Activated T-cell treated with anti-CD3 and anti-CD28 coated beads, Interleukin-2, amount 50 U/mL, for 72 hours (primary cell): Measurements from ENCODE around the gene OLFM3. TPM values are rescaled to one million over a fixed set of nuclear protein-coding genes. Genes with fewer than 3 reads are reported as not detected.

Experiments
- ATAC-seq, 2 donors: fragments of 150-1000 bp; cut with Tn5 transposase; replicated peaks in 1 of 2; 2 replicates each; pipeline ENCODE4 v1.10.0; 2021; ENCODE audit warnings: moderate library complexity in 2 of 2, mild to moderate bottlenecking in 1 of 2
- DNase-seq, 2 donors: peaks; one replicate each; pipeline ENCODE4 v3.0.0; 2021 to 2022; ENCODE audit warnings: mixed read lengths in 1 of 2
- H3K27ac Mint-ChIP-seq: one replicate; pipeline ENCODE4 v1.8.0; 2022; ENCODE audit warnings: mild to moderate bottlenecking, moderate library complexity, mixed read lengths
- H3K27me3 Mint-ChIP-seq: one replicate; pipeline ENCODE4 v1.8.0; 2022; ENCODE audit warnings: low read depth, mixed read lengths
- H3K36me3 Mint-ChIP-seq, 2 donors: one replicate each; pipeline ENCODE4 v1.8.0; 2022; ENCODE audit warnings: mixed read lengths in 2 of 2, mild to moderate bottlenecking in 1 of 2; ENCODE audit not compliant: insufficient read depth in 2 of 2
- H3K4me1 Mint-ChIP-seq: one replicate; pipeline ENCODE4 v1.8.0; 2022; ENCODE audit warnings: low read depth, mixed read lengths
- H3K4me3 Mint-ChIP-seq, 2 donors: one replicate each; pipeline ENCODE4 v1.8.0; 2022; ENCODE audit warnings: mild to moderate bottlenecking in 2 of 2, mixed read lengths in 2 of 2, moderate library complexity in 2 of 2
- H3K9me3 Mint-ChIP-seq, 2 donors: one replicate each; pipeline ENCODE4 v1.8.0; 2022; ENCODE audit warnings: mixed read lengths in 2 of 2
- total RNA-seq, 2 donors: library from RNA; stranded (reverse); gene quantifications; one replicate each; pipeline ENCODE4 v1.2.3, GENCODE V29; 2022

OLFM3 gene
- total RNA-seq, 2 donors from 2014 or later = not detected

DNA sequence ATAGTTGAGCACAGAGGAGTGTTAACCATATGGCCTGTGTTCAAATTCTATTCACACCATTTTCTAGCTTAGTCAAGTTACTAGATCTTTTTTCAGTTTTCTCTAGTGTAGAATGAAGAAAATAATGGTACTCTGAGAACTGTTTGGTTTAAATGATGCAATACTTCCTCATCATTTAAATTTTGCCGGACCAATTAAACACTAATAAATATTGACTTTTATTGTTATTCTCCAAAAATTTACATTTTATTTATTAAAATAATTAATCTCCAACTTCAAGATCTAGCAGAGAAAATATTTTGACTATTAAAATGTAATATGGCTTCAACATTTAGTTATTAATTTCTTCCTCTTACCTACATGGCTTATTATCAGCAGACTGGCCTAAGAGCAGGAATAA lies 123.1 kb downstream of the OLFM3 start:
- Mint-ChIP-seq H3K27me3 (no peaks in the 10 kb centered on the region), H3K4me3 (no peak overlapping the region), H3K27ac (no peak overlapping the region), H3K36me3 (no peaks in the 10 kb centered on the region), H3K9me3 (peaks cover 0 to 2% of the 10 kb centered on the region in 2 donors), H3K4me1 (no peaks in the 10 kb centered on the region)
- no peak for DNase-seq
- ATAC-seq = no peak

GRCh38 chr1:101859941-101860340 lies 136.8 kb downstream of the OLFM3 start:
- Mint-ChIP-seq H3K36me3 (no peaks in the 10 kb centered on the region), H3K4me3 (no peak overlapping the region), H3K9me3 (peaks cover 3 to 5% of the 10 kb centered on the region in 2 donors), H3K27ac (no peak overlapping the region), H3K4me1 (no peaks in the 10 kb centered on the region), H3K27me3 (no peaks in the 10 kb centered on the region)
- ATAC-seq = no peak
- no peak for DNase-seq

DNA sequence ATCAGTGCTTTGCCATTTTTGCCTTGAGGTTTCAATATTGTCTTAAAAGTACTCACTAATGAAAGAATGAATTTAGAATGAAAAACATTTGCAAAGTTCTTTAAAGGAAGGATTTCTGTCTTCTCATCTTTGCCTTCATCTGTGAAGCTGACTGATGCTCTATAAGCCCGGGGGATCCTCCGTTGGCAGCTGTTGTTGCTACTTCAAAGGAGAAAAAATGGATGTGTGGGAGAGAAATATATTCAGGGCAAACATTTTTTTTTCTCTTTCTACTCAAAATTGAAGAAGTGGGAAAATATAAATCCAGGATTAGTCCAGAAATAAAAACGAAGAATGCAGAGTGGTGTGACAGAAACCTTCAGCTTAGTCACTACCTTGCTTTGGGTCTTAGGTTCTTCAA lies 142.5 kb downstream of the OLFM3 start:
- Mint-ChIP-seq H3K9me3 (peaks cover 3 to 5% of the 10 kb centered on the region in 2 donors), H3K4me1 (no peaks in the 10 kb centered on the region), H3K4me3 (no peak overlapping the region), H3K27ac (no peak overlapping the region), H3K27me3 (no peaks in the 10 kb centered on the region), H3K36me3 (no peaks in the 10 kb centered on the region)
- ATAC-seq (no peak), DNase-seq (no peak)

- Mint-ChIP-seq H3K4me3 (no peak overlapping the region), H3K27ac (no peak overlapping the region), H3K27me3 (no peaks in the 10 kb centered on the region), H3K9me3 (no peaks in the 10 kb centered on the region), H3K36me3 (no peaks in the 10 kb centered on the region), H3K4me1 (no peaks in the 10 kb centered on the region)
- no peak for ATAC-seq
- no peak for DNase-seq
Measured at GRCh38 chr1:101852936-101853335, 143.8 kb downstream of the OLFM3 start.

- ATAC-seq = no peak
- no peak for DNase-seq
- Mint-ChIP-seq H3K36me3 (no peaks in the 10 kb centered on the region), H3K4me1 (no peaks in the 10 kb centered on the region), H3K27ac (no peak overlapping the region), H3K4me3 (no peak overlapping the region), H3K27me3 (peaks cover 7% of the 10 kb centered on the region), H3K9me3 (no peaks in the 10 kb centered on the region)
Measured at GRCh38 chr1:101849356-101849755, 147.4 kb downstream of the OLFM3 start.

DNA sequence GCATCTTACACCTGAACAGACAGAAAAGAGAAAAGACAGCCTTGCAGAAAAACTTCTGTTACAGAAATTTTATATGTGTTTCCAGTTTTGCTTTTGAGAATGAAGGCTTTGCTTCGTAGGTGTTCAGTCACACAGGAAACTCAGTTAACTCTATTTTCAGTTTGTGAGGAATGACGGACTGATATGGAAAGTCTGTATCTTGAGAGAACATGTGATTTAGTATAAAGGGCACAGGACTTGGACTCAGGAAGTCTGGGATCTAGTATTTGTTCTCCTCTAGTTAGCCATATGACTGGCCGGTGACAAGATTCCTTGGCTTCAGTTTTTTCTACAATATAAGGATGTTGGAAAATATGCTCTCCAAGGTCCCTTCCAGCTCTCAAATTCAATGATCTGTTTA lies 149.1 kb downstream of the OLFM3 start:
- DNase-seq (no peak), ATAC-seq (no peak)
- Mint-ChIP-seq H3K4me1 (no peaks in the 10 kb centered on the region), H3K36me3 (no peaks in the 10 kb centered on the region), H3K27ac (no peak overlapping the region), H3K27me3 (peaks cover 13% of the 10 kb centered on the region), H3K9me3 (no peaks in the 10 kb centered on the region), H3K4me3 (no peak overlapping the region)

DNA sequence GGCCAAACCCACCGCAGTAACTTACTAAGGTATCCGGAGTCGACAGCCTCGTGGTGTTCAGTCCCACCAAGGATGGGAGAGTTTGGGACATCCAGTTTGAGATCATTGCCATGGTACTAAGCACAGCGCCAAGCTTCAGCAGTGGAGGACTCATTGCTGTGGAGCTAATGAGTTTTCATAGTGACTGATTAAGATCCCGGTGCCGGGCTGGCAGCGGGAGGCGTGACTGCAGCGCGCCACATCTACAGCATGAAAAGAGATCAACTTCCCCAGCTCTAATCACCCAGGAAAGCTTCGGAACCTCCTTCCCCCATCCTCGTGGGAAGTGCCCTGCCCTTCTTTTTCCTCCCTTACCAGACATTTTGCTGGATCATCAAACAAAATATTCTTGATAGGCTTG lies 149.9 kb downstream of the OLFM3 start:
- no peaks in the 10 kb centered on the region for H3K4me1 Mint-ChIP-seq
- ATAC-seq (no peak), DNase-seq (no peak)
- H3K4me3 Mint-ChIP-seq = no peak overlapping the region
- peaks cover 13% of the 10 kb centered on the region for H3K27me3 Mint-ChIP-seq
- H3K27ac Mint-ChIP-seq = no peak overlapping the region
- no peaks in the 10 kb centered on the region for H3K36me3 Mint-ChIP-seq
- H3K9me3 Mint-ChIP-seq = no peaks in the 10 kb centered on the region

DNA sequence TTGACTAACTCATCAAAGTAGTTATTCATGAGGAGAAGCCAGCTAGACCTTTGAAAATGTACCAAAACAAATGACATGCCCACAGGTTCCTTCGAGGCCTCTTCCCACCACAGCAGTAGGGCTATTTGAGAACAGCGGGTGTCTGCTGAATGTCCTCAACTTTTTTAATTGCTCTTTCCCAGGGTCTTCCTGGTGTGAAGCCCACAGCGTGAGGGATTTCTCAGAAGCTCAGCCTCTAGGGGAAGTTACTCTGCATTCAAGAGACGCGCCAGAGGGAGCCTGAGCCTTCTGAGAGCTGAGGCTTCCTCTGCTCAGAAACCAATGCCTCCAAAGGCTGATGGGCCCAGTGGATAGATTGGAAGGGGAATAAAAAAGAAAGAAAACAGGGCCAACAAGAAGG lies 153.6 kb downstream of the OLFM3 start:
- Mint-ChIP-seq H3K36me3 (no peaks in the 10 kb centered on the region), H3K4me3 (no peak overlapping the region), H3K27ac (no peak overlapping the region), H3K27me3 (peaks cover 13% of the 10 kb centered on the region), H3K9me3 (peaks cover 0 to 2% of the 10 kb centered on the region in 2 donors), H3K4me1 (no peaks in the 10 kb centered on the region)
- no peak for DNase-seq
- no peak for ATAC-seq

DNA sequence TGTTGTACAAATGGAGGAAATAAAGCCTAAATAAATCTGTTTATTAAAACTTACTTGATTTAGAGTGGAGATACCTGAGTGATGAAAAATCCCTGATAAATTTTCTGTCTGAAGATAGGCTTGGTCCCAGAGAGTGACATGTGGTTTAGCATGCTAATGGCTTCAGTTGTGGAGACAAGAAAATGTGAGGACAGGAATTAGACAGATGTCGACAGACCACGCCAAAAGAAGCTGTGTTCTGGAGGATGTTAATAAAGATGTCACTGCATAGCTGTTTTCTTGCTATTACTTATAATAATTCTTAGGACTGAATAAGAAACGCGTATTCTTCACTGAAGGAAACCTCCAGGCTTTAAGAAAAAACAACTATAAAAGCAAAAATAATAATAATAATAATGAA lies 154.9 kb downstream of the OLFM3 start:
- Mint-ChIP-seq H3K9me3 (peaks cover 0 to 2% of the 10 kb centered on the region in 2 donors), H3K4me3 (no peak overlapping the region), H3K4me1 (no peaks in the 10 kb centered on the region), H3K27ac (no peak overlapping the region), H3K27me3 (peaks cover 8% of the 10 kb centered on the region), H3K36me3 (no peaks in the 10 kb centered on the region)
- DNase-seq (no peak), ATAC-seq (no peak)

- Mint-ChIP-seq H3K9me3 (no peaks in the 10 kb centered on the region), H3K36me3 (no peaks in the 10 kb centered on the region), H3K27ac (no peak overlapping the region), H3K4me1 (no peaks in the 10 kb centered on the region), H3K27me3 (no peaks in the 10 kb centered on the region), H3K4me3 (no peak overlapping the region)
- ATAC-seq = no peak
- no peak for DNase-seq
Measured at GRCh38 chr1:101835988-101836387, 160.7 kb downstream of the OLFM3 start.

- Mint-ChIP-seq H3K36me3 (no peaks in the 10 kb centered on the region), H3K9me3 (no peaks in the 10 kb centered on the region), H3K27me3 (no peaks in the 10 kb centered on the region), H3K4me3 (no peak overlapping the region), H3K4me1 (no peaks in the 10 kb centered on the region), H3K27ac (no peak overlapping the region)
- ATAC-seq = no peak
- no peak for DNase-seq
Measured at GRCh38 chr1:101833312-101833711, 163.4 kb downstream of the OLFM3 start.

DNA sequence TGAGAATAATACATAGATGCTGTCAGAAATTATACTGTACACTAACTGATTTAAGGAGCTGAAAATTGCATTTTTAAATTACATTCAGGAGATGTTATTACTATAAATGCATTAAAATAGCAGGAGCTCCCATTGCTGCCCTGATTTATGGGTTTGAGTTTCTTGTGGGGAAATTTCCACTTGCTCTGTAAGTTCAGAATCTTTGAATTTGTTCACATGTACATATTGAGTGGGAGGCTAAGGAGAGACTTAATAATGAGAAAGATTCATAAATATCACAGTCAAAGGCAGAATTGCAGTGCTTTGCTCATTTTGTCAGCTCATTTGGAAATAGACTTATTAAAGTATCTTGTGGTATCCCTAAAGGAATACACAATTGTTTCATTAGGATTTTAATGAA lies 170.3 kb downstream of the OLFM3 start:
- Mint-ChIP-seq H3K27ac (no peak overlapping the region), H3K4me3 (no peak overlapping the region), H3K9me3 (peaks cover 0 to 2% of the 10 kb centered on the region in 2 donors), H3K4me1 (no peaks in the 10 kb centered on the region), H3K27me3 (no peaks in the 10 kb centered on the region), H3K36me3 (no peaks in the 10 kb centered on the region)
- no peak for DNase-seq
- no peak for ATAC-seq

GRCh38 chr1:101820071-101820470 lies 176.7 kb downstream of the OLFM3 start:
- H3K4me1 Mint-ChIP-seq = no peaks in the 10 kb centered on the region
- no peak for DNase-seq

DNA sequence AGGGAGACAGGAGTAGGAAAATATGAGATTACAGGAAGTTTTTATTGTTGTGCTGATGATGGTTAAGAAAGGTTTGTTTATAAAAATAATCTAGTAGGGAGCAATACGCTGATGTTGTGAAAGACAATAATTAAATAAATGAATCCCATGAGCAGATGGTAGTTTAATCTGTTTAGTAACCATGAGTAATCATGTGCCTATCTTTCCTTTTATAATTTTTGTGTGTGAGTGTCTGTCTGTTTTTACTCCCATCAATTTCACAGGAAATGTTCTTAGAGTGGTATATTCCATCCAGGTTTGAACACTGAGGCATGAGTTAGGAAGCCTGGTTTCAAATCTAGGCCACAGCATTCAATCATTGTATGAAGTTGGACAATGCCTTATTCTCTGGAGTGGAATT lies 180.5 kb downstream of the OLFM3 start:
- Mint-ChIP-seq H3K4me3 (no peak overlapping the region), H3K9me3 (no peaks in the 10 kb centered on the region), H3K27ac (no peak overlapping the region), H3K4me1 (no peaks in the 10 kb centered on the region), H3K36me3 (no peaks in the 10 kb centered on the region), H3K27me3 (no peaks in the 10 kb centered on the region)
- ATAC-seq = no peak
- DNase-seq = no peak

More at GRCh38 chr1:101820071-101820470, 176.7 kb downstream of the OLFM3 start:
- peaks cover 0 to 2% of the 10 kb centered on the region in 2 donors for H3K9me3 Mint-ChIP-seq
- no peak overlapping the region for H3K27ac Mint-ChIP-seq
- H3K4me3 Mint-ChIP-seq = no peak overlapping the region
- H3K36me3 Mint-ChIP-seq = no peaks in the 10 kb centered on the region
- ATAC-seq = no peak
- no peaks in the 10 kb centered on the region for H3K27me3 Mint-ChIP-seq
